ENCODE data around the gene KLHL36.
A peak's percentile ranks its signal among the peaks of the same experiment; 100 is the strongest.
"Not testable (repeated sequence)": the region's sequence is repeated elsewhere in the genome, so short reads cannot be mapped to it uniquely, and the experiment has no call there.

The KLHL36 gene

DNA sequence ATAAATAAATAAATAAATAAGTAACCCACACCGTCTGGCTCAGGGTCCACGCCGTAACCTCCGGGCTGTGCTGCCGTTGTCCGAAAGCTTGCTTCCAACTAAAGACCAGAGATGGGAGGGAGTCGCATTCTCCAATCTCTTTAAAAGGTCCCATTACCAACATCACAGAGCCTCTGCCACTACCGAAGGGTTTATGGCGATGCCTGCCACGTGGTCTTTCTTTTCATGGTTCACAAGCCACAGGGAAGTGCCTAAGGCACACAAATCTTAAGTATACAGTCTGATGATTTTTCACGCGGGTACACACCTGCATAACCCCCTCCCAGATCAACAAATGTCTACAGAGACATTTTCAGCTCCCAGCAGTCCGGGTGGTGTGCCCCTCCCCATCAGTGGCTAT is 31.8 kb upstream of the KLHL36 start:
- no peak for DNase-seq

DNA sequence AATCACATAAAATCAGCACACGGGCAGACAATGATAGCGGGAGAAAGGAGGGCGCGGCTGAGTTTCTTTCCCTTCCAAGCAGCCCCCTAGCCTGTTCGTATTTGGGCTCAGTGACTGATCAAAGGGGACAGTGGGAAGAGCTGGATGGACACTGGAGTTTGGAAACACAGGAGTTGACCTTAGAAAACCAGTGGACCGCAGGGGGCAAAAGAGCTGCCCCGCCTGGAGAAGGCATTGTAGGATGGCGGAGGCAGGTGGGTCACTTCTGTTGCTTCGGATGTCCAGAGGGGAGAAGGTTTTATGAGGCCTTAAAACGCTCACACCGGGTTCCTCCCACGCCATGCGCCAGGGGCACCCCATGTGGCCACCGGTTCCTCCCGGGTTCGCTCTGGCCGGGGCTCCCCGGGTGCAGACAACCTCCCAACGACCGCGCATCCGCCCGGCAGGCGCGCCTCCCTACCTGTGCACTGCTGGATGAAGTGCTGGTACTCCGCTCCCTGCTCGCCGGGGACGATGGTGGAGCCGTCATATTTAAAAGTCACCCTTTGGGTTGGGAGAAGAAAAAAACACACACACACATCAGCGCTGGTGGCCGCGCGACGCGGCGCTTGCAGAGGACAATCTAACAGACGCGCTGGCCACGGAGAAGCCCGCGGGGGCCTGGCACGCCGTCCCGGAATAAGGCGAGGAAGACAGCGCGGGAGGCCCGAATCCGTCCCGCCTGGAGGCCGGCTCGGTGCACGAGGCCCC is 31.1 kb upstream of the KLHL36 start:
- peak; percentile 55 for DNase-seq

DNA sequence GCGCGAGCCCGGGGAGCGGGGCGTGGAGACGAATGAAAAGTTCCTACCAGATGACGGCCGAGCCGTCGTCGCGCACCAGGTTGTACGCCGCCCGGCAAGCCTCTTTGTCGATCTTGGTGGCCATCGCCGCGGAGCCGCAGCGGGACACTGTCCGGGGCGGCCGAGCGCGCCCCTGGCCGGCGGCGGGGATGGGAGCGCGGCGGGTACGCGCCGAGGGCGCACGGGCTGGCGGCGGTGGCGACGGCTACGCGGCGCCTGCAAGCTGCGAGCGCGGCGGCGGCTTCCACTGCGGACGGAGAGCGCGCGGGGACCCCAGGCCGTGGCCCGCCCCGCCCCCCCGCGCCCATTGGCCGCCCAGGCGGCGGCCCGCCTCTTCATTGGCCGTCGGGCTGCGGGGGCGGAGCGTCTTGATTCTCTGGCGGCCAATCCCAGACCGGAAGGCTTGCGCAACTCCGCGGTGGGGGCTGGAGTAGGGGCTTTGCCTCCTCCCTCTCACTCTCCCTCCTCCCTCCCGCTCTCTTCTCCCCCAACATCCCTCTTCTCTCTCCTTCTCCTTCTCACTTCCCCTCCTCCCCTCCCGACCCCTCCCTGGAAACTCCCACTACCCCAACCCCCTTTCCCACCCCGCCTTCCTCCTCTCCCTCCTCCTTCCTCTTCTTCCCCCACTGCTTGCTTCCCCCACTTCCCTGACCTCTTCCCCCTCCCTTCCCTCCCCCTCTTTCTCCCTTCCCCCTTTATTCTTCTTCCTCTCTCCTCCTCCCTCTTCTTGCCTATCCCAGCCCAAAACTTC is 30.3 kb upstream of the KLHL36 start, which contains the start of gene COTL1:
TSS of gene COTL1 (minus strand) at position 288 of the 790 bp plus-strand sequence. CDS start at position 124, 164 bp downstream.
- peak; percentile 95 for DNase-seq

DNA sequence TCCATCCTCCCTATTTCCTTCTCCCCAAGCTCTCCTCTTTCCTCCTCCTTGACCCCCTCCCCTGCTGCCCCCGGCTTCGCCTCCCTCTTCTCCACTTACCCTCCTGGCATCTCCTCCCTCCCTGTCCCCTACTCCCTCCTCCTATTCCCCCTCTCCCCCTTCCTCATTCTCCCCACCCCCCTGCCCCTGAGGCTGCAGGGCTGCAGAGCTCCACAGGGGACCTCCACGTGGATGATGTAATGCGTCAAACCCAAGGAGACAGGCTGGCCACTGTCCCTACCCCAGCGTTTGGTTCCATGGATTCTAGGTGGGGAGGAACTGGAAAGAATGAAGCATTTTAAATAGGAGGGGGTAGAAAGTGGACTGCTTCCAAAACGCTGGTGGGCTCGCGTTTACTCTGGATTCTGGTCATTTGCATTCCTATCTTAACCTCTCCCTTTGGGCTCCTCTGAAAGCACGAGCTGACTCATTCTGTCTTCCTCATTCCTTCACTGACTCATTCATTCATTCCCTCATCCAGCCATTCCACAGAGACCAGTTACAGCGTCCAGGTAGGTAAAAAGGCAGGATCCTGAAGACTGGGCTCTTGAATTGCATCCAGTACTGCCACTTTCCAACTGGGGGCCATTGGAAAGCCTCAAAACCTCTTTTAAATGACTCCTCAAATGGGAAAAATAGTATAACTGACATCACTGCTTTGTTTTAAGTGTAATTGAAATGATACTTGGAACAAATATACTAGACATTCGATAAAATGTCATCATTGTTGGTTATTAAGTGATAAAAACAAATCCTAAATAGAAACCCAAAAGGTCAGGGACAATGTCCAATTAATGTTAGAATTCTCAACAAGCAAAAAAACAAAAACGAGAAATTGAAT is 29.5 kb upstream of the KLHL36 start:
- no peak for DNase-seq

DNA sequence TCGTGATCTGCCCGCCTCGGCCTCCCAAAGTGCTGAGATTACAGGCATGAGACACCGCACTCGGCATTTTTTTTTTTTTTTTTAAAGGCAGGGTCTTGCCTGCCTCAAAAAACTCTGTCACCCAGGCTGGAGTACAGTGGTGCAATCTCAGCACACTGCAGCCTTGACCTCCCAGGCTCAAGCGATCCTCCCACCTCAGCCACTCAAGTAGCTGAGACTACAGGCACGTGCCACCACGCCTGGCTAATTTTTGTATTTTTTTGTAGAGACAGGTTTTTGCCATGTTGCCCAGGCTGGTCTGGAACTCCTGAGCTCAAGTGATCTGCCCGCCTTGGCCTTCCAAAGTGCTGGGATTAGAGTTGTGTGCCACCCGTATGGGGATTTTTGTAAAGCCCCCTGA is 27.4 kb upstream of the KLHL36 start:
- not testable (repeated sequence) for DNase-seq

DNA sequence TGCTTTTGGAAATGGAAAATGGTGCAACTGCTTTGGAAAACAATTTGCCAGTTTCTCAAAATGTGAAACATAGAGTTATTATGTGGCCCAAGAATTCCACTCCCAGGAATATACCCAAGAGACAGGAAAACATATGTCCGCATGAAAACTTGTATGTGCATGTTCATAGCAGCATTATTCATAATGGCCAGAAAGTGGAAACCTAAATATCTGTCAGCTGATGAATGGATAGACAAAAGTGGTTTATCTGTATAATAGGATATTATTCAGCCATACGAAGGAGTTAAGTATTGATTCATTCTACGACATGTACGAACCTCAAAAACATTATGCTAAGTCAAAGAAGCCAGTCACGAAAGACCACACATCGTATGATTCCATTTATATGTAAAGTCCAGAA is 22.8 kb upstream of the KLHL36 start:
- no peak for DNase-seq

DNA sequence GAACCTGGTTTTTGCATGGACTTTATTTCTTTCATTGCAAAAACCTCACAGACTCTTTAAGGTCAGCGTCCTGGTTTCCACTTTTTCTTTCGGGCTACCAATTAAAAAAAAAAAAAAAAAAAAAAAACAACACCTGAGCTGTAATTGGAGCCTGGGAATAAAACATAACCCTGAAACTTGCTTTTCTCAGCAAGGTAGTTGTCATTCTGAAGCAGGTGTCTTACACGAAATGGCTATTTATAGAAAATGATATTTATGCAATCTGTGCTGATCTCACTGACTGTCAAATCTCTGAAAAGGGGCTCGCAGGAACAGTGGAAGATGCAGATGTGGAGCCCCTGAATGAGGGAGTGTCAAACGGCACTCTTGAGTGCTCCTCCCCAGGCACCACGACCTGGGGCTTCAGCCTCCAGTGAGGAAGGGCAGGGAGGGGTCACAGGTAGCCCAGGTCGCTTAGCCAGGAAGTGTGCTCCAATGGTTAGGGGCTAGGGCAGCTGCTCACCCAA is 20.0 kb upstream of the KLHL36 start:
- DNase-seq: no peak

DNA sequence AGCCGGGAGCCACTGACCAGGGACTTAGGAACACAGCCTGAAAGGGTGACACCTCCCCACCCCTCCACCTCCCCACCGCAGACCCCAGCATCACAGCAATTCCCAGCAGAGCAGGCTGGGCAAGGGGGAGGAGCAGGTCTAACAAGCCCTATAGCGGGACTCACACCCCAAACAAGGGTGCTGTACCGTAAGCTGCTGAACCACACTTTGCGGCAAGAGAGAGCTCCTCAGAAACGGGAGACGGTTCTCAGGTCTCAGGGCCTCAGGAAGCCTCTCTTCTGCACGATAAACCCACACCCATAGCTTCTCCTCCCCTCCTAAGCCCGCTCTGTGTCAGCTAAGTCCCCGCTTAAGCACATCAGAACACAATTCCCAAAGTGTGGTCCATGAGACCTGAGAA is 18.7 kb upstream of the KLHL36 start:
- no peak for DNase-seq

DNA sequence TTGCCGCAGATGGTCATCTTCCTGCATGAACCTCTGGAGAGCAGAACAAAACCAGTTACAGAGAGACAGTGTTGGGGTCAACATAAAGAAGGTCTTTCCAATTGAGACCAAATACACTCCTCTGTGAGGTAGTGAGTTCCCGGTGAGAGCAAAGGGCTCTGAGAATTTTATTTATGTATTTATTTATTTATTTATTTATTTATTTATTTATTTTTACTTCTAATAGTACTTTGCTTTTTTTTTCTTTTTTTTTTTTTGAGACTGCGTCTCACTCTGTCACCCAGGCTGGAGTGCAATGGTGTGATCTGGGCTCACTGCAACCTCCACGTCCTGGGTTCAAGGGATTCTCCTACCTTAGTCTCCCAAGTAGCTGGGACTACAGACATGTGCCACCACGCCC is 18.3 kb upstream of the KLHL36 start:
- no peak for DNase-seq

DNA sequence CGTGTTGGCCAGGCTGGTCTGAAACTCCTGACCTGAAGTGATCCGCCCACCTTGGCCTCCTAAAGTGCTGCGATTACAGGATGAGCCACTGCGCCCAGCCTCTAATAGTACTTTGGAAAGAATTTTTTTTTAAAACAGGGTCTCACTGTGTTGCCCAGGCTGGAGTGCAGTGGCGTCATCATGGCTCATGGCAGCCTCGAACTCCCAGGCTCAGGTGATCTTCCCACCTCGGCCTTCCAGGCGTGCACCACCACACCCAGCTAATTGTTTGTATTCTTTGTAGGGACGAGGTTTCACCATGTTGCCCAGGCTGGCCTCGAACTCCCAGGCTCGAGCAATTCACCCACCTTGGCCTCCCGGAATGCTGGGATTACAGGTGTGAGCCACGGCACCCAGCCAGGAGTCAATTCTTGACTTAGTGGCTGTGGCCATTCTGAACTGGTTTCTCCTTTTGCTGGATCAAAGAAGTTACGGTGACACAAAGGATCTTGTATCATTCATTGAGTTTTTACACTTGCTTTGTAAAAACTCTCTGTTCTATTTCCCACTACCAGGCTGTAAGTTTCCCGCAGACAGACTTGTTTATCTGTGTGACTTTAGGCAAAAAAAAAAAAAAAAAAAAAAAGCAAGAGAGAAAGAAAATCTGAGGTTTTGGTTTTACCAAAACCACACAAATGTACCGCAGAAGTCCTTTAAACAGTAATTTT is 17.7 kb upstream of the KLHL36 start:
- no peak for DNase-seq

DNA sequence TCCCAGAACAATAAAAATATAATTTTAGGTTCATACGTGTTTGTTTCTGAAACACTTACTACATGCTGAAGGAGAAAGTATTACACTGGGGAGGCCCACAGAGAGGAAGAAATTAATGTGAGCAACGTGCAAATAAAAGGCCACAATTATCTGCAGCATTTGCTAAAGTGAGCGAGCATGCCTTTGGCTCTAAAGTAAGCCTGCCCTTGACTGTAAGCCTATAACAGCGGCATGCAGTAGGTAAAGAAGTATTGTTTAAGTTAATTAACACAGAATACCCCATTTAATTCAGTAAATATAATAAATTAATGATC is 17.2 kb upstream of the KLHL36 start:
- no peak for DNase-seq

DNA sequence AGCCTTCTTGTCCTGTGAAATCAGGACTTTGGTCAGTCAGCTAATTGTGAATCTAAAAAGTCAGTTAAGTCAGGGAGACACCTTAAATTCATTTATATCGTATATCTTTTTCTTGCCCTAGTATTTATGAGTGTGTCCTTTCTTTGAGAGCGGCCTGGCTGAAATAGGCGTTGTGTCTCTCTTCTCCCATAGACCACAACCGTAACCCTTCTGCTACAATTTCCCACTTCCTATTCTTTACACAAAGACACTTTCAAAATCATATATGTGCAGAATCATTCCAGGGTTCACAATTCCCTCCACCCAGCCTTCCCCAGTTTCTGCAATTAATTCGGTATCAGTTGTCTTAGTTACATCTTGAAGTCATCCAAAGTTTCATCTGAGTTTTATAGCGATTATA is 16.4 kb upstream of the KLHL36 start:
- no peak for DNase-seq

DNA sequence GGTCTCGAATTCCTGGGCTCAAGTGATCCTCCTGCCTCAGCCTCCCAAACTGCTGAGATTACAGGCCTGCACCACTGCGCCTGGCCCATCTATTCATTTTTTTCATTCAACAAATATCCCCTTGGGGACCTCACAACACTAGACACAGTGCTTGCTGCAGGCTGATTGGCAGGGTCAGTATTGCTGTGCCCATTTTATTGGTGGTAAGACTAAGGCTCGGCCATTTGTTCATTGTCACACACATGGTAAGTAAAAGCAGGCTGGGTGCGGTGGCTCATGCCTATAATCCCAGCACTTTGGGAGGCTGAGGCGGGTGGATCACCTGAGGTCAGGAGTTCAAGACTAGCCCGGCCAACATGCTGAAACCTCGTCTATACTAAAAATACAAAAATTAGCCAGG is 15.4 kb upstream of the KLHL36 start:
- DNase-seq: not testable (repeated sequence)

DNA sequence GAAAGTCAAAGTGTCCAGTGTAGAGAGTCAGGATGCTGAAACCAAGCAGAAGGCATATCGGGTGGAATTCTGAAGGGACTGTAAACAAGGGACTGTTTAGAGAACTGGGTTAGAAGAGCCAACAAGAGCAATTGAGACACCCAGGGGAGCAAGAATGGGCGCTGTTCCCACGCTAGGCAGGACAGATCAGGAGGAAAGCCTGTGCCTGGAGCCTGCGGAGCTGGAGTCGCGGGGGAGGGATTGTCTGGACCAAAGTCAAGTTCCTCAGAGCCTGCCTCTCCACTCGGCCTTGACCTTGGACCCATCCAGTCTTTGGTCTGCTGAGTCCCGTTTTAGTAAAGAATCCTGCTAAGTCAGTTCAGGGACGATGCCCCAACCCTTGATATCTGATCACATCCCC is 14.7 kb upstream of the KLHL36 start:
- DNase-seq: no peak

DNA sequence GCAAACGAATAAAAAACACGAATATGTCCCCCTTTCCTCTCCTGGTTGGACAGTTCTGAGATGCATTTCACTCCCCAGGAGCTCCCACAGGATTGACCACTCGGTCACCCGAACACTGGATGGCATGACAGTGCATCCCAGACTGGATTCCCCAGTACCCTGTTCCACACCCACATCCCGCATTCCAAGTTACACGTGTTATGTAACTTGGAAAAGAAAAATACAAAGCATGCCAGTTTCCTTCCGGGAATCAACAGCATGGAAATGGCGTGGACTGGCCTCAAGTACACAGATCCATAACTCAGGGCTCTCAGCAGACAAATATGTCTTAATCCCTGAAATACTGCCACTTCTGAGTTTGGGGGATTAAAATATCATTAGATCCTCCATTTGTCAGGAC is 12.6 kb upstream of the KLHL36 start:
- DNase-seq: no peak

DNA sequence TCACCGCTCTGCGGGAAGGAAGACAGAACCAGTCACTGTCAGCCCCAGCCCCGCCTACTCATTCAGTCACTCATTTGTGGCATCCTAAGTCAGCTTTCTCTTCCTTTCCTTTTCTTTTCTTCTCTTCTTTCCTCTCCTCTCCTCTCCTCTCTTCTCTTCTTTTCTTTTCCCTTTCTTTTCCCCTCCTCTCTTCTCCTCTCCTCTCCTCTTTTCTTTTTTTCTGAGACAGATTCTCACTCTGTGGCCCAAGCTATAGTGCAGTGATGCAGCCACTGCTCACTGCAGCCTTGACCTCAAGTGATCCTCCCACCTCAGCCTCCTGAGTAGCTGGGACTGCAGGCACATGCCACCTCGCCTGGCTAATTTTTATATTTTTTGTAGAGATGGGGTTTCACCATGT is 10.6 kb upstream of the KLHL36 start:
- no peak for DNase-seq

DNA sequence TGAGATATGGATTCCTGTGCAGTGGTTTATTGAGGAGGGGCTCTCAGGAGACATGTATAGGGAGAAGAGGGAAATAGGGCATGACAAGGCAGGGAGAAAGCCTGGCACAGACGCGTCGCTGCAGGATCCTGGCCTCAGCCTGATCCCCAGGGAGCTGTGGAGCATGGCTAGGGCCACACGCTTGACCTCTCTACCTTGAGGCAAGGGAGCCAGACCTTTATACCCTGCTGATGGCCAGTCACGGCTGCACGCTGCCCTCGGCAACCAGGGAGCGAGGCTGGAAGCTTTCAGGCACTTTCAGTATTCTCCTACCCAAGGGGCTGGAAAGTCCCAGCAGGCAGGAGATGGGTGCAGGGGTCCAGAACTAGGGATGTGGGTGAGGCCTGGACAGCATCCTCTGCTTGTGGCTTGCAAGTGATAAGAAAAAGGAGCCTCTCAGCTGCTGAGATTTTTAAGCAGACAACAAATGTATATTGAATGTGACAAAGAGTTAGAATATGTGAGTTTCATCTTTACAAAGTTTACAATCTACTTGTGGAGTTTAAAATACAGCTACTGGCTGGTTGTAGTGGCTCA is 10.0 kb upstream of the KLHL36 start:
- DNase-seq: no peak

DNA sequence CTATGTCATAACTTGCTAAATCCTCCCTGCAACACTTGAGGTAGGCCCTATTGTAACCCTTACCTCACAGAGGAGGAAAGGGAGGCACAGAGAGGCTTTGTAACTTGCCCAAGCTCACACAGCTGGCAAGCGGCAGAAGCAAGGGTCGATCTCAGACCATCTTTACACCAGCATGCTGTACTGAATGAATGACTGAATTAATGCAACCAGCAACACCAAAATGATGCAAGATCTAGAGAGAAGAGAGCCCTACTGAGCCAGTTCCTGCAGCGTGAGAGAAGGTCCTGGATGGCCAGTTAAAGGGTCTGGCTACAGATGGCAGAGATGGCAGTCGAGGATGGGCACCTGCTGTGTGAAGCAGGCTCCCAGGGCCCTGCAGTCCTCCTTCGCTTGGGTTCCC is 8.2 kb upstream of the KLHL36 start:
- DNase-seq: no peak

DNA sequence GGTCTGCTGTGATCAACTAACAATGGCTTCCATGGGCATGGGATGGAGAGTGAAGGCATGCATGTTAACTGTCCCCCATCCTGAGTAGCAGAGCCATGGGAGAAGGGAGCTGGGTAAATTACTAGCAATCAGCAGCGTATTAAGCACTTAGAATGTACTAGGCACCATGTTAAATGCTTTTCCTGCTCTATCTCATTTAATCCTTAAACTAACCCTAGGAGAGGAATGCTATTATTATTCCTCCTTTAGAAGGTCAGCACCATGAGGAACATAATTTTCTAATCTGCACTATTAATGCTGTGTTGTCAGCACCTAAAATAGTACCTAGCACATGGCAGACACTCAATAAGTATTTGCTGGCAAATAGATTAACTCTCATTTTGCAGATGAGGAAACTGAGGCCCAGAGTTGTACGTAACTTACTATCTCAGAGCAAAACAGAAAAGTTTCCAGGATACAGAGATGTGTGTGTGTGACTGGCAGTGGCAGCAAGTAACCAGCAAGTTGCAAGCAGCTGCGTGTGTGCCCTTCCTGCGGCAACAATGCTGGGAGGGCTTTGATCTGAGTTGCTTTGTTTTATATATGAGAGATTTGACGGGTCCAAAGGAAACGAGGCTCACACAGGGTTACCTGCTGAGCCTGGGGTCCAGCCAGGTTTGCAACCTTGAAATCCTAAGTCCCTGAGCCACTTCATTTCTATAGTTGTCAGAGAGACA is 6.5 kb upstream of the KLHL36 start:
- no peak for DNase-seq

DNA sequence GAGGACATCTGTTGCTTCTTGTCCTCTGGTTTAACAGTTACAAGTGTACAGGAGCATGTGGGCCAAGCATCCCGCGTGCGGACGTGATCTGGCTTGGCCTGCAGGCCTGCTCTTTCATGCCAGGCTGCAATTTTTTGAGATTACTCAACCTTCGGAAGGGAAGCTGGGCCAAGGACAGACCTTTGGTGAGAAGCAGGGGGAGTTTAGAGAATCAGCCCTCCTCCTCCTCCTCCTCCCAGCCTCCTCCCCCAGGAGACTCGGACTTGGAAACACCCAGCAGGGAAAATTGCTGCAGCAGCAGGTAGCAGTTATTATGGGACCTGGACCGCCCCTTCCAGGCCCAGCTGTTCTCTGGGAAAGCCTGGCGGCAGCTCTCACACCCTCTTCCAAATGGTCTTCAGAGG is 5.1 kb upstream of the KLHL36 start:
- DNase-seq: no peak

DNA sequence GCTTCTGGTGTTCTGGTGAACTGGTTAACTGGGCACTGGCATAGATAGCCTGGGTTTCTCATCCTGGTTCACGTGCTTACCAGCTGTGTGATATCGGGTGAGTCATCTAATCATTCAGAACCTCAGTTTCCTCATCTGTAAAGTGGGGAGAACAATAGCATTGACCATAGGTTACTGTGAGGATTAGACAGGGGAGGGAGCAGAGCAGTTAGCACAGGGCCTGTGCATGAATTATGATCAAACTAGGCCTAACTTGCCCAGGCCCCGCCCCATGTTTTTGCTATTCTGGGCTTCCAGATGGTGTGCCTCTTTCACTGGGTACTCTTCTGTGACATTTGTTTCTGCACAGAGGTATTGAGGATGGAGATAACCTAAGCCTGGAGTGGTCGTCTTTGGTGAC is 4.6 kb upstream of the KLHL36 start:
- DNase-seq: no peak

Measured in stimulated activated CD4-positive, alpha-beta T cell treated with anti-CD3 and anti-CD28 coated beads, Interleukin-1b, Interleukin-23, amount 100 ng/mL, for 48 hours (primary cell).